HG03521 (cell line): ENCODE data around the gene PLCD1.
"Not testable (repeated sequence)": the region's sequence is repeated elsewhere in the genome, so short reads cannot be mapped to it uniquely, and the experiment has no call there.

Experiments used
- ATAC-seq: cut with Tn5 transposase; IDR thresholded peaks from one replicate; pipeline ENCODE4 v1.9.1; 2021; ENCODE audit warnings: mild to moderate bottlenecking, moderate library complexity; ENCODE audit not compliant: unreplicated experiment

The PLCD1 gene

DNA sequence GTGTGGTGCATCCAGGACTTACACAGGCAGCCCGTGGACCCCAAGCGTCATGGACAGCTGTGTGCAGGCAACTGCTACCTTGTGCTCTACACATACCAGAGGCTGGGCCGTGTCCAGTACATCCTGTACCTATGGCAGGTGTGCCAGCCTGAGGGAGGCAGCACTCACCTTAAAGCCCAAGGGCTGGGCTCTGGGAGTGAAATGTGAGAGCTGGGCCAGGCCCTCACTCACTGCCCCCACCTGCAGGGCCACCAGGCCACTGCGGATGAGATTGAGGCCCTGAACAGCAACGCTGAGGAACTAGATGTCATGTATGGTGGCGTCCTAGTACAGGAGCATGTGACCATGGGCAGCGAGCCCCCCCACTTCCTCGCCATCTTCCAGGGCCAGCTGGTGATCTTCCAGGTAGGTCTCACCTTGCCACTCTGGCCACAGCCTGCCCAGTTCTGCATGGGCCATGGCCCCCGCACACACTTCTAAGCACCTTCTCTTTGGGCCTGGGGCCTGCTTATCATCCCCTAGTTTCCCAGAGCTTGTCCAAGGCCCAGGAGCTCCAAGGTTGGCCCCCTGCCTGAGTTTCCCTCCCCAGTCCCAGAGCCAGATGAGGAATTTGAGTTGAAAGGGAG is 27.9 kb downstream of the PLCD1 start:
- ATAC-seq = no peak

DNA sequence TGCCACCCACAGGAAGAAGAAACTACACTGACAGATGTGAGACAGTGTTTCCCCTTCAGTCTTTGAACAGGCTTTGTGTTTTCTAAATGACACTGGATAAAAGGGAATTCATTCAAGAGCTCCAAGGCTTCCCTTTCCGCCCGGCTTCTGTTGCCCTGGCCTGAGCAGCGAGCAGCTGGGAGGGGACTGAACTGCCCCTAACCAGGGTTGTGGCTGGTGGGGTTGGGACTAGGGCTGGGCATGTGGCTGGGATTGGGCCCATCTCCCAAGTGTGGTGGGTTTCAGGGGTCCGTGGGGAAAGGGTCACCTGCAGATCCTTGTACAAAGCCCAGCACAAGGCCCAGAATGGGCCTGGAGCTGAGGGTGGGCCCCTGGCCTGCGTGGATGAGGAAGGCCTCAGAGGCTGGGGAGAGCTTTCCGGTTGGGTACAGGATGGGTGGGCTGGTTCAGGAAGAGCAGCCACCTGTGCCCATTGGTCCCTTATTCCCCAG is 28.4 kb downstream of the PLCD1 start:
- ATAC-seq = no peak

DNA sequence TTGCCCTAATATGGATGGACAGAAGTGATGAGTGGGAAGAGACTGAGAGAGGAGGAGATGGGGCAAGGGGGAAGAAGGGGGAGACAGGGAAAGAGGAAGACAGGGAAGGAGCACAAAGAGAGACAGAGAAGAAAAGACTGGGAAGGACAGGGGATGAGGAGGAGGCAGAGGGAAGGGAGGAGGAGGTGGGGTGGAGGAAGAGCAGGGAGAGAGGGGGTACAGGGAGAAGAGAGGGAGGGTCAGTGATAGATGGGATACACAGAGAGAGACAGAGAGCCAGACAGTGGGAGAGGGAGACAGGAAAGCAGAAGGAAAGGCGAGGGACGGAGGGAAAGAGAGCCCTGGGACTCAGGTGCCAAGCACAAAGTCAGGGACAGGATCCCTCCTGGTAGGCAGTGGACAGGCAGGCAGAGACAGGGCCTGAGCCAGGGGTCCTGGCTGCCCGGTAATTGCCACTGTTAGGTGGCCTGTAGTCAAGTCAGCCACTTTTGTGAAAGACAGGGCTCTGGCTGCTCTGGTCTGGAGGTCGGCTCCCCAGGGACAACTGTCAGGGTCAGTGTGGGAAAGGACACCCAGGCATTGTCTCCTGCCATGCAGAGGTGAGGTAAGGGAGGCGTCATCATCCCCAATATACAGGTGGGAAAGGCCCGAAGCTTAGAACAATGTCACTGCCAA is 29.1 kb downstream of the PLCD1 start:
- no peak for ATAC-seq

DNA sequence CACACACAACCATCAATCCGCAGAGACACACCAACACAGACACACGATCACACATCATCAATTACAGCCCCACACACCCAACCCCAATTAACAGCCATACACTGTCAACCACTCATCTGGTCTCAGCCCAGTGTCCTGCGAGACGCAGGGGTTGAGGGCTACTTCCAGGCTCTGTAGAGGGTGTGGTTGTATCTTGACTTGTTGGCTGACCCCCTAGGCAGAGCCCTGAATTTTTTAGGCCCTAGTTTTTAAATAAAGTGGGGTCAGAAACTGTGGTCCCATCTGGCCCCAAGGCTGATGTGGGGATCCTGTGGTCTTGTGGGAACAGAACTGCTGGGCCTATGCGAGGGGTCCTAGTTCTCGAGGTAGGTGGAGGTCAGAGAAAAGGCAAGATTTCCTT is 29.6 kb downstream of the PLCD1 start:
- ATAC-seq = no peak

DNA sequence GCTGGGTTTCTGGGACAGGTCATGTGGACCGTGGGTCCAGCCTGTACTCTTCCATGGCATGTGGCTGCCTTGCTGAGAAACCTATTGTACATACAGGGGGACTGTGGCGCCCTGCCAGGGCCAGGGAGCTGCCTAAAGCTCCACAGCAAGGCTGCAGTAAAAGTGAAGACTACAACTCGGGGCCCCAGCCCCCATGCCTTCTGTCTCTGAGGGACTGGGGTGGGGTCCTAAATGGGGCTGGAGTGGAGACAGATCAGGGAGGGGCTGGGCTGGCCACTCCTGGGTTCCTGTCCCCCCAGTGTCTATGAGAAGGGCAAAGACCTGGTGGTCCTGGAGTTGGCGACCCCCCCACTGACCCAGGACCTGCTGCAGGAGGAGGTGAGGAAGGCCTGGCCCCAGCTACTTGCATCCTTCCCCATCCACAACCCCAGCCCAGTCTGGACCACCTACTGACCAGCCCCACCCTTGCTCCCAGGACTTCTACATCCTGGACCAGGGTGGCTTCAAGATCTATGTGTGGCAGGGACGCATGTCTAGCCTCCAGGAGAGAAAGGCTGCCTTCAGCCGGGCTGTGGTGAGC is 31.6 kb downstream of the PLCD1 start:
- ATAC-seq = no peak

DNA sequence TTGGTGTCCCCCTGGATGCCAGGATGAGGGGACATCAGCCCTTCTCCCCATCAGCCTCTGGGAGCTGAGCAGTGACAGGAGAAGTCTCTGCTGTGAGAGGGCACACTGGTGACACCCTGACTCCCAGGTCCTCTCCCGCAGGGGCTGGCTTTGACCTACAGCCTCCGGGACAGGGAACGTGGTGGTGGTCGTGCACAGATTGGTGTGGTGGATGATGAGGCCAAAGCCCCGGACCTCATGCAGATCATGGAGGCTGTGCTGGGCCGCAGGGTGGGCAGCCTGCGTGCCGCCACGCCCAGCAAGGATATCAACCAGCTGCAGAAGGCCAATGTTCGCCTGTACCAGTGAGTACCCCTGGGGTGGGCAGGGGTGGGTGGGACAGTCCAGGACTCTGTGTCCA is 32.1 kb downstream of the PLCD1 start:
- ATAC-seq = no peak

DNA sequence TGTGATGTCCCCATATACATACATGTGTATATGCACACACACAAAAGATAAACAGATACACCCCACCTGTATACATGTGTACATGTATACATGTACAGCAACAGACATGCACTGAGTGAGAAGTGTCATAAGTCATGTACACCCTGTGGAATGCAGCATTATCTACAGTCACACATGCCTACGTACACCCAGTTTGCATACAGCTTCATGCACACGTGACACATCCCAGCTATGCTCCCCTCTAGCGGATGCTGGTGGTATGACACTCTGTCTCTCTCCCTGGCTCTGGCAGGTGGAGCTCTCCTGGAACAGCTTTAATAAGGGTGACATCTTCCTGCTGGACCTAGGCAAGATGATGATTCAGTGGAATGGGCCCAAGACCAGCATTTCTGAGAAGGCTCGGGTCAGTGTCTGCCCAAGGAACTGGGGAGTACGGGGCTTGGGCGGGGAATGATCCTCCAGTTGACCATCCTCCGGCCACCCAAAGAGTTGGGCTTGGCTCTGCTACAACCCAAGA is 32.6 kb downstream of the PLCD1 start:
- ATAC-seq = peak; percentile 54

DNA sequence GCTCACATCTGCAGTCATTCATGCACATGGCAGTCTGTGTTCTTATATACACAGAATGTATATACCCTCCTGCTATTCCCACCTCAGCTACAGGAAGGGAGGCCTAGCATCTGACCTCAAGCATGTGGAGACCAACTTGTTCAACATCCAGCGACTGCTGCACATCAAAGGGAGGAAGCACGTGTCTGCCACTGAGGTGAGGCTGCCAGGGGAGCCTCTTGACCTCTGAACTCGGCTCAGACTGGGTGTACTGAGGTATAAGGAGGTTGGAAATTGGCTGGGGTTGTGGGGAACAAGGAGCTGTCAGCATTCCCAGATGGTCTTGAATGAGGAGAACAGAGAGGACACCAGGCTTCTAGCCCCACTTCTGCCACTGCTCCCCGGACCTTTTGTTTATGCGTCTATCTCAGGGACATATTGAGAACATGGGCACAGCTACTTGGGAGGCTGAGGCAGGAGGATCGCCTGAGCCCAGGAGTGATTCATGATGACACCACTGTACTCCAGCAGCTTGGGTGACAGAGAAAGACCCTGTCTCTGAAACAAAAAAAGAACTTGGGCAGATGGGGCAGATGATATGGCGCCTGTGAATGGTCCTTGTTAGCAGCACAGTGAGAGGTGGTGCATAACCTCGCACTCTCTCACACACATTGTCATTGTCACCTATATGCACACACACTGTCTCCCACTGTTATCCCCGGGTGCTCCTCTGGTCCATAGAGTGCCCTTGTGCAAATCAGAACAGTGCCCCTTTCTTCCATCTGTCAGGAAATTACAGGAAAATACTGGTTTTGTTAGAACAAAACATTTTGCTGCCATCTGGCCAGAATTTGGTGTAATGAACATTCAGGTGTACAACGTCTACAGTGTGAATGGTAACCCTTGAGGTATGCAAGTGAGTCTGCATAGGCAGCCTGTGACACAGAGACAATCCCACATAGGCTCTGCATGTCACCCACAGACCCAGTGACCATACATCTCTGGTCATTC is 33.5 kb downstream of the PLCD1 start:
- ATAC-seq = no peak

DNA sequence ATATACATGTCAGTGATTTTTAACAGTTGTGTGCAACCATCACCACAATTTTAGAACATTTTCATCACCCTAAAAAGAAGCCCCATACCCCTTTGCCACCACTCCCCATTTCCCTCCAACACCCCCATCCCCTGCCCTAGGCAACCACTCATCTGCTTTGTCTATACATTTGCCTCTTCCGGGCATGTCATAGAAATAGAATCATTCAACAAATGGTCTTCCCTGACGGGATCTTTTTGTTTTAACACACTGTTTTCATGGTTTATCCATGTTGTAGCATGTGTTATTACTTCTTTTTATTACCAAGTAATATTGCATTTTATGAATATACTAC is 34.8 kb downstream of the PLCD1 start:
- ATAC-seq = no peak

DNA sequence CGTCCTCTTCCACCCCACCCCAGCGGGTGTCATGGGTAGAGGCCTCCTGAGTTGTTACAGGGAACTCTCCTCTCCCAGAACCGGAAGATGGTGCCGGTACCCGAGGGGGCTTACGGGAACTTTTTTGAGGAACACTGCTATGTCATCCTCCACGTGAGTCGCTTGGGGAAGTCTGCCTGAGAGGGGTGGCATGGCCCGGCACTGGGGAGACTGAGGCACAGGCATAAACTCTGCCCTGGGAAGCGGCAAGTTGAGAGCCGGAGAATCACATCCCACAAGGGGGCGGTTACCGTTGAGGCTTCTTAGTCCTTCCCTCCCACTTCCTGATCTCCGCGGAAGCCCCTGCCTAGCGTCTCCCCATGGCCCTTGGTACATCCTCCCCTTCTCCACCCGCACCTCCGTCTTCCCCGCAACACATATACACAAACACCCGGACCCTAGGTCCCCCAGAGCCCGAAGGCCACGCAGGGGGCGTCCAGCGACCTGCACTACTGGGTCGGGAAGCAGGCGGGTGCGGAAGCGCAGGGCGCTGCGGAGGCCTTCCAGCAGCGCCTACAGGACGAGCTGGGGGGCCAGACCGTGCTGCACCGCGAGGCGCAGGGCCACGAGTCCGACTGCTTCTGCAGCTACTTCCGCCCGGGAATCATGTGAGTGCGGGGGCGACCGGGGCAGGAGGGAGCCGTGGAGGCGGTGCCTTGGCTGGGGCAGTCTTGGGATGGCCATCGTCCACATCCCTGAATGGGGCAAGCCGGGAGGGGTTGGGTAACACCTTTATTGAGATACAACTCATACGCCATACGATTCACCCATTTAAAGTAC is 35.4 kb downstream of the PLCD1 start:
- peak; percentile 55 for ATAC-seq

DNA sequence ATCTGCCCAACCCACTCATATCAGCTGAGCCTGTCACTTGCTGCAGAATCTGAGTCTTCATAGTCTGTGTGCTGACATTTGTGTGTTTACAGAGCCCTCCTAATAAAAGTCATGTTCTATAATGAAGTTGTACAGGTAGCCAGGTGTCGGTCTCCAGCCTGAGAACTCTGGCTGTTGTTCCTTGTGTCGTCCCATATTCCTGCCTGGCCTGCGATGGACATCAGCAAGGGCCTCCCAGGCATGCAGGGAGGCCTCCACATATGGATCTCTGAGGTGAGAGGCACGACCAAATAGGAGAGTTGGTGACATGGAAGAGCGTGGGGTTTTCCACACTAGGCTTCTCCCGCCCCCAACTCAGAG is 36.0 kb downstream of the PLCD1 start:
- no peak for ATAC-seq

DNA sequence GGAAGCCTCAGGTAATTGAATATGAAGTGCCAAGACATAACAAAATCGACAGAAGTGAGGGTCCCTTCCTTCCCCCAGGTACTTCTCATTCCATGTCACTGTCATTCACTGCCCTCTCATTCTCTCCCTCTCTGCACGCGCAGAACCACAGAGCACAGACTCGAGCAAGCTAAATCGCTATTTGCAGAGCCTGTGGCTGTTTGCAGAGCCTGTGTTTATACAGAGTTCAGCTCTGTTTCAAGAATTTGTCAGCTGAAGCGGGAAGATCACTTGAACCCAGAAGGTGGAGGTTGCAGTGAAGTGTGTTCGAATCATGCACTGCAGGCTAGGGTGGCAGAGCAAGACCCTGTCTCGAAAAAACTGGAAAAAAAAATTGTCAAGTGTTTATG is 36.4 kb downstream of the PLCD1 start:
- ATAC-seq = no peak

DNA sequence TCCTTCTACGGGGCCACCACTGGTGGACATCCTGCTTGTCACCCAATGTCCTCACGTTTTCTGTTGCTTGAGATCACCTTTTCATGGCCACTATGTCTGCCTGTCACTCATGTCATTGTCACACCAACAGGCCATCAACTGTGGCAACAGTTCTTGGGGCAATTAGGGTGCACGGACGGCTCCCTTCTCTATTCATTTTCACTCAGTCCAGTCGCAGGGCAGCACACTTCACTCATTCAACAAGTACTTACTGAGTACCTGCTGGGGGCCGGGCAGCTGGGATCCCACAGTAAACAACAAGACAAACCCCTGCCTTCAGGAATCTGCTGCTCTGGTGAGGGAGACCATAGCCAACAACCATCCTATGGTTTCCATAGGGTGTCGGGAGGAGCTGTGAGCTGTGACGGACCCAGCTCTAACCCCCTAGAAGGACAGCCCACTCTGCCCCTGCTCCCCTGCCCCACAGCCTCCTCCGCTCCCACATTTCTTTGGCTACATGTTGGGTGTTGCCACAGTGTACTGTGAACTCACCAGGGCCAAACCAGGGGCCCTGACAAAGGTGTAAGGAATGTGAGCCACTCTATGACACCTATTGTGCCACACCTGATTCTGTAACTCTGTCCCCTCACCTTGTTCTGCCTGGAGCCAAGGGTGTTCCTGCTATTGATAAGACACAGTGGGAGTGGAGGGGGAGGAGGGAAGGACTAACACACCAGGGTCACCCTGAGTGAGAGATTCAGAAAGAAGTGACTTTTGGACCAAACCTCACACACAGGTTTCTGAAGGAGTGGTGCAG is 37.0 kb downstream of the PLCD1 start:
- no peak for ATAC-seq

DNA sequence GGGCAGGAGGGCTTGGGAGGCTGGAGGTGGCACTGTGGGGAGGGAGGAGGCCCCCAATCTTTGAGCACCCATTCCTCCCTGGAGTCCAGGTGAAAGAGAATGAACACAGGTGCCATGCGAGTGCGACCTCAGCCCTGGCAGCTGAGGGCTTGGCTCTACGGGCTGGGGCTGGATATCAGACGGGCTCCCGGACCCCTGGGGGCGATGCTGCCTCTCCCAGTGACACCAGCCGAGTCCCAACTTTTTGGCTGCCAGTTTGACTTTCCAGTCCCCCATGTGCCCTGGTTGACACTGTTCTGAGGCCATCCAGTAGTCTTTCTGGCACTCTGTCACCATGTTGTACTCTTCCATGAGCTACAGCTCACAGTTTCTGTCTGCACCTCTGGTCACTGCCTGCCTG is 37.6 kb downstream of the PLCD1 start:
- ATAC-seq = no peak

DNA sequence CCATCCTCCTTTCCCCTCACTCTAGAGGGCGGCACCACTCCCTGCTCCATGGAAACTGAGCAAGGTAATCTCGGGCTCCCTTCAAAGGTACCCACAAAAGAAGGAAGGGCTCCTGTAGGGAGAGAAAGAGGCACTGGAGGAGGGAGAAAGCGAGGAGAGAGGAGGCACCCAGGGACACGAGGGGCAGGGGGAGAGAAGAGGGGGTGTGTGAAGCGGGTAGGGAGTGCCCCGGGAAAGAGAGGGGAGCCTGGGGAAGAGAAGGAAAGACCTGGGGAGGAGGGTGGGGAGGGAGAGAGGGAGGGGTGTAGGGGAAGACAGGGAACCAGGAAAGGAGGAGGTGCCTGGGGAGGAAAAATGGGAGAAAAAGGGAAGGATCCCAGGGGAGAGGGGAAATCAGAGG is 38.3 kb downstream of the PLCD1 start:
- no peak for ATAC-seq

DNA sequence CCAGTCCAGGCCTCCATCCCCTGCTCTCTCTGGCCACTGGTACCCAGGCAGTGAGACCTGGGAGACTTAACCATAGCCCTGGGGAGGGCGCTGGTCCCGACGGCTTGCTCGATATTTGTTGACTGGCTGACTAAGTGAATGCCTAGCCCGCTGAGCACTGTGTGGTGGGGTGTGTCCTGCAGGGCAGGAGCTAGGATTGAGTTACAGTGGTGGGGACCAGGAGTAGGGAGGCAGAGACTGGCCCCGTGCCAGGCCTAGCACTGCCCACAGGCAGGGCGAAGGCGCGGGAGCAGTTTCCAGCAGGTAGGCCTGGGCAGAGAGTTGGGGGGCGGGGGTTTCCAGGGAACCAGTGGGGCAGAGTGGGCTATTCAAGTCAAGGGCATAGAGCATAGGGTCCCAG is 38.9 kb downstream of the PLCD1 start, which contains the start of gene VILL:
Gene VILL (plus strand): TSS at position 260 of the 400 bp plus-strand sequence. CDS start 2,887 bp downstream, outside the sequence.
- ATAC-seq = no peak

DNA sequence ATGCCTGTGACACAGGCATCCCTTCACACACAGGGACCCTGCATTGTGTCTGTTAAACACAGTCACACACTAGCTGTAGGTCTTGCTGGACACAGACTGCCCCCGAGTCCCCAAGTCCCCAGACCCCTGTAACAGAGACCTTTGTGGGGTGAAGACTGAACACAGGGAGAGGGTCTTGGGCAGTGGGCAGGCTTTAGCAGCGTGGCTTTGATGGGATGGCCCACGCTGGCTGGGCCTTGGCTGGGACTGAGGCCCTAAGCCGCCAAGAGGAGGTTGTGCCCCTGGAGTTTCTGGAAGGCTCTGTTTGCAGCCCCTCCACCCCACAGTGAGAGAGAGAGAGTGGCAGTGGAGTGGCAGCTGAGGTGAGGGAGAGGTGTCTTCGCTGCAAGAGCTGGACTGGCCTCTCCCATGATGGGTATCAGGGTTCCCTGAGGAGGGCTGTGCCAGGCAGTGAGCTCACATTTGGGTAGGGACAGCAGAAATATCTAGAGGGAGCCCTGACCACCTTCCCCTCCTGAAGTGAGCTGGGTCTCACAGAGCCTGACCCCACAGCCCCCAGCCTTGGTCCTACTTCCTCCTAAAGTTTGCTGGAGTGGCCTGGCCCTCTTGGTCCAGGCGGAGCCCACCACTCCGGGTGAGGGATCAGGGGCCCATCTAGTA is 39.5 kb downstream of the PLCD1 start:
- ATAC-seq = no peak

DNA sequence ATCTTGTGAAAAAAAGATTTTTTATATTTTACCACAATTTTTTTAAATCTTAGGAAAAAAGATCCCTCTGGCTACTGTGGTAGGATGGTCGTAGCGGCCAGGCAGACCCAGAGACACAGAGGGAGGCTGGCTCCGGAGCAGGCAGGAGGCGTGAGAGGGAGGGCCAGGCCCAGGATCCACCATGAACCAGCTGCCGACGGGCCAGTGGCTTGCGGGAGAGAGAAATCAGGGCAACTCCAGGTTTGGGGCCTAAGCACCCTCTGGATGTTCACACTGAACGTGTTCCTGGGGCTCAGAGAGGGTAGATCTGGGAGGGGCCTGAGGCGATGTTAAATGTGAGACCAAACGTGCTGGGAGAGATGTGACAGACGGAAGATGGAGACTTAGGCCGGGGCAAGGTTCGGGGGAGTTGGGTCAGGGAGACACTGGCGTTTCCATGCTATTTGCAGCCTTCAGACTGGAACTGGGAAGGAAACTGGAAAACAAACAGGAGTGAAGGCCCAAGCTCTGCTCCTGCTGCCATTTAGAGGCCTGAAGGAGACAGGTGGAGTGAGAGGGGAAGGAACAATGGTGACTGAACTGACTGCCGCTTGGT is 40.4 kb downstream of the PLCD1 start:
- no peak for ATAC-seq

DNA sequence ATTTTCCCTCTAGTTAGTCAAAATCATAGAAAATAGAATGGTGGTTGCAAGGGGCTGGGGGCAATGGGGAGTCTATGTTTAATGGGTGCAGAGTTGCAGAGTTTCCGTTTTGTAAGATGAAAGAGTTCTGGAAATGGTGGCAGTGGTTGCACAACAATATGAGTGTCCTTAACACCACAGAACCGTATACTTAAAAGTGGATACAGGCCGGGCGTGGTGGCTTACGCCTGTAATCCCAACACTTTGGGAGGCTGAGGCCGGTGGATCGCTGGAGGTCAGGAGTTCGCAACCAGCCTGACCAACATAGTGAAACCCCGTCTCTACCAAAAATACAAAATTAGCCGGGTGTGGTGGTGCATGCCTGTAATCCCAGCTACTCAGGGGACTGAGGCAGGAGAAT is 41.1 kb downstream of the PLCD1 start:
- not testable (repeated sequence) for ATAC-seq
